Keratinocyte (primary cell): ENCODE measurements around the gene NECTIN1. TPM values are rescaled to one million over a fixed set of nuclear protein-coding genes. Genes with fewer than 3 reads are reported as not detected.

Source experiments
- DNase-seq: peaks from one replicate; pipeline ENCODE4 v3.0.0-alpha.2; 2011; ENCODE audit warnings: low read depth, missing footprints, low spot score
- FAIRE-seq: peaks from 2 replicates; lab custom pipeline; 2011; peaks lifted over from hg19 to GRCh38; lab: Jason Lieb, UNC
- H2AFZ ChIP-seq: 2 replicates; pipeline ENCODE4 v1.6.0; 2012; ENCODE audit warnings: low read length, control low read depth, inconsistent platforms; ENCODE audit not compliant: control insufficient read depth
- H3K27ac ChIP-seq: 2 replicates; pipeline ENCODE4 v1.5.1; 2011; ENCODE audit warnings: low read length; ENCODE audit not compliant: control insufficient read depth, insufficient read depth
- H3K27me3 ChIP-seq: 3 replicates; pipeline ENCODE4 v1.6.0; 2011; ENCODE audit warnings: low read length; ENCODE audit not compliant: control insufficient read depth, insufficient read depth; ENCODE audit errors: extremely low read depth
- H3K36me3 ChIP-seq, 2 experiments: 2 replicates in 1 of 2; 3 replicates in 1 of 2; pipeline ENCODE4 v1.5.1; 2011; ENCODE audit warnings: low read length in 2 of 2, mild to moderate bottlenecking in 1 of 2; ENCODE audit not compliant: control insufficient read depth in 2 of 2, insufficient read depth in 2 of 2; ENCODE audit errors: extremely low read depth in 1 of 2
- H3K4me1 ChIP-seq: 3 replicates; pipeline ENCODE4 v1.5.1; 2011; ENCODE audit warnings: low read length; ENCODE audit not compliant: control insufficient read depth, insufficient read depth; ENCODE audit errors: extremely low read depth
- H3K4me2 ChIP-seq: 3 replicates; pipeline ENCODE4 v1.6.0; 2011; ENCODE audit warnings: low read depth, low read length; ENCODE audit not compliant: control insufficient read depth, insufficient read depth; ENCODE audit errors: extremely low read depth
- H3K4me3 ChIP-seq, 3 experiments: fragments of 200-600 bp in 1 of 3; sonication (generic) in 1 of 3; 2 replicates in 2 of 3; 3 replicates in 1 of 3; pipeline ENCODE4 v1.5.1; 2011 to 2016; ENCODE audit warnings: low read length in 3 of 3, mild to moderate bottlenecking in 3 of 3, control low read depth in 2 of 3, inconsistent platforms in 1 of 3, low read depth in 1 of 3, mixed read lengths in 1 of 3, mixed run types in 1 of 3, moderate library complexity in 1 of 3; ENCODE audit not compliant: control insufficient read depth in 2 of 3, insufficient read depth in 2 of 3; ENCODE audit errors: extremely low read depth in 1 of 3
- H3K79me2 ChIP-seq: 2 replicates; pipeline ENCODE4 v1.6.0; 2012; ENCODE audit warnings: low read length; ENCODE audit not compliant: control insufficient read depth, insufficient read depth
- H3K9ac ChIP-seq: 3 replicates; pipeline ENCODE4 v1.6.0; 2011; ENCODE audit warnings: low read length; ENCODE audit not compliant: control insufficient read depth, insufficient read depth; ENCODE audit errors: extremely low read depth
- H3K9me1 ChIP-seq: 3 replicates; pipeline ENCODE4 v1.6.0; 2011; ENCODE audit warnings: low read length; ENCODE audit not compliant: control insufficient read depth, insufficient read depth; ENCODE audit errors: extremely low read depth
- H3K9me3 ChIP-seq: 2 replicates; pipeline ENCODE4 v1.5.1; 2012; ENCODE audit warnings: low read depth, low read length; ENCODE audit not compliant: control insufficient read depth
- H4K20me1 ChIP-seq: 3 replicates; pipeline ENCODE4 v1.6.0; 2011; ENCODE audit warnings: low read length; ENCODE audit not compliant: control insufficient read depth, insufficient read depth; ENCODE audit errors: extremely low read depth
- CTCF ChIP-seq, 3 experiments: IDR thresholded peaks in 1 of 3; conservative IDR thresholded peaks in 1 of 3; optimal IDR thresholded peaks in 1 of 3; 2 replicates in 2 of 3; 3 replicates in 1 of 3; pipeline versions ENCODE3 to v1.5.1; 2011; ENCODE audit warnings: low read length in 3 of 3, mild to moderate bottlenecking in 3 of 3, moderate library complexity in 2 of 3, control low read depth in 1 of 3, inconsistent platforms in 1 of 3; ENCODE audit not compliant: insufficient read depth in 2 of 3; ENCODE audit errors: extremely low read depth in 1 of 3
- EZH2 ChIP-seq: IDR thresholded peaks from one replicate; pipeline ENCODE4 v1.6.1; 2012; ENCODE audit warnings: inconsistent platforms, mild to moderate bottlenecking, low read length, moderate library complexity
- dilution Hi-C: fragments of 300-500 bp; cut with MboI; formaldehyde crosslinking; loops from one replicate; pipeline ENCODE4 v1.7.0; 2020; ENCODE audit warnings: low sequenced_read_pairs; ENCODE audit not compliant: extremely low pct_ligation_motif_present
- polyA plus RNA-seq, 5 experiments: library from polyadenylated mRNA; depleted of rRNA in 3 of 5; stranded (reverse) in 3 of 5; stranded (forward) in 1 of 5; unstranded in 1 of 5; fragments of >200 nt; gene quantifications; 1 replicate in 1 of 5; 2 replicates in 3 of 5; 3 replicates in 1 of 5; pipeline versions ENCODE4 v1.2.1 to v1.2.3, GENCODE V29; 2011 to 2012; ENCODE audit warnings: missing spikeins in 2 of 5, low read depth in 1 of 5, low replicate concordance in 1 of 5

NECTIN1 gene
- polyA plus RNA-seq, 1 donor (not counting 4 experiments of a cell fraction or from before 2014, with no cell fraction given): 37.5 TPM

DNA sequence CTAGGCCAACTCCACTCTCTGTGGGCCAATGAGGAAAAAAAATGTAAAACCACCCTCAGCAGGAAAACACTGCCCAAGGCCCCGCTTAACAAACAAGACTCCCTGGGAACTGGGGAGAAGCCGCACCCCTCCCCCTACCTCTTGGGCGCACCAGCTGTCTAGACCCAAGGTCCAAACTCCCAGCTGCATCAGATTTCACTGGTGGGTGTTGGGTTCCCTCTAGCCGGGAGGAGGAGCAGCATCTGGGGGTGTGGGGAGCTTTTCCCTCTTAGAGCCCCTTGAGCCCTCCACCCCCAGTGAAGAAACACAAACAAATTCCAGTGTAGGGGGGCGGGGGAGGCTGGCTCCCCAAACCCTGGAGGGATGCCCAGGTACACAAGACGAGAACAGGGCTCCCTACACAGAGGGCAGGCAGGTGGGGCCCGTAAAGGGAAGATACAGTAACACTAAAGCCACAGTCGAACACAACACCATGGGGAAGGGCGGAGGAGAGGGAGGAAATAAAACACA is 64.9 kb downstream of the NECTIN1 start:
- Histone ChIP-seq H3K9me1 (no peaks in the 10 kb centered on the region), H3K27ac (no peak overlapping the region), H3K4me3 (no peak overlapping the region), H2AFZ (no peak overlapping the region), H3K4me1 (peaks cover 21% of the 10 kb centered on the region), H3K27me3 (no peaks in the 10 kb centered on the region), H3K9me3 (no peaks in the 10 kb centered on the region), H3K9ac (no peak overlapping the region), H3K4me2 (no peak overlapping the region), H3K79me2 (no peaks in the 10 kb centered on the region), H3K36me3 (peaks cover 21 to 22% of the 10 kb centered on the region in 2 experiments), H4K20me1 (peaks cover 8% of the 10 kb centered on the region)
- DNase-seq (no peak), FAIRE-seq (no peak)
- TF ChIP-seq EZH2: no peak
- no peak for TF ChIP-seq CTCF (optimal IDR thresholded peaks at IDR 0.05 in 1 of 3, IDR thresholded peaks at IDR 0.05 in 1 of 3, conservative IDR thresholded peaks at IDR 0.05 in 1 of 3; ENCODE audit: extremely low read depth in 1 of 3, insufficient read depth in 2 of 3, low read length in 3 of 3)
- dilution Hi-C loops: no loop called here

DNA sequence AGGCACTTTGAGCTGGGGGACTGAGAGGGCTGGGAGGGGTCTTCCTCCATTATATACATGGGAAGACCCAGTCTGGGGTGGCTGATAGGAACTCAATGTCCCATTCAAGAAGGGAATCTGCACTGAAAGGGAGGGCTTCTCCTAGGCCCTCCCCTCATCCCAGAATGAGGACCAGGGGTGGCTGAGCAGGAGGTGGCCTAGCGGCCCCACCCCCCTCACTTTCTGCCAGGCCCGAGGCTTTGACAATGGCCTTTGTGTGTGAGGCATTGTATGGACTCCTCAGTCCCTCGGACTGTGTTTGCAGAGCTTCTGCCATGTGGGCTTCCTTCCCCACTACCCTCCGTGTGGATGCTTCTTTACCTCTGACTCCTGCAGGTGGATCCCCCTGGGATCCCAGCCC is 65.7 kb downstream of the NECTIN1 start:
- H3K4me1 ChIP-seq: peaks cover 21% of the 10 kb centered on the region
- no peaks in the 10 kb centered on the region for H3K9me3 ChIP-seq
- DNase-seq (no peak), FAIRE-seq (no peak)
- no peak overlapping the region for H3K27ac ChIP-seq
- no peaks in the 10 kb centered on the region for H3K9me1 ChIP-seq
- no peak overlapping the region for H3K9ac ChIP-seq
- TF ChIP-seq CTCF (optimal IDR thresholded peaks at IDR 0.05 in 1 of 3, IDR thresholded peaks at IDR 0.05 in 1 of 3, conservative IDR thresholded peaks at IDR 0.05 in 1 of 3; ENCODE audit: extremely low read depth in 1 of 3, insufficient read depth in 2 of 3, low read length in 3 of 3) (no peak), EZH2 (no peak)
- no peak overlapping the region for H3K4me3 ChIP-seq
- no peaks in the 10 kb centered on the region for H3K79me2 ChIP-seq
- H4K20me1 ChIP-seq: peaks cover 8% of the 10 kb centered on the region
- H3K4me2 ChIP-seq: no peak overlapping the region
- dilution Hi-C loops: no loop called here
- peaks cover 18 to 21% of the 10 kb centered on the region in 2 experiments for H3K36me3 ChIP-seq
- no peaks in the 10 kb centered on the region for H3K27me3 ChIP-seq
- no peak overlapping the region for H2AFZ ChIP-seq
